SK-N-SH (cell line): ENCODE measurements around the gene LAPTM5. TPM values are rescaled to one million over a fixed set of nuclear protein-coding genes. Genes with fewer than 3 reads are reported as not detected.
A peak's percentile ranks its signal among the peaks of the same experiment; 100 is the strongest.

Experiments used
- CTCF ChIA-PET: fragments of 300-600, 350-600 bp; formaldehyde crosslinking; extraction: SDS; loops from one replicate; lab custom pipeline; 2021; lab: Yijun Ruan, JAX
- POLR2A ChIA-PET: fragments of 350-600 bp; sonication (Branson Sonifier 250); formaldehyde crosslinking; extraction: SDS; loops from one replicate; lab custom pipeline; 2020; ENCODE audit warnings: antibody characterized with exemption, inconsistent platforms; lab: Yijun Ruan, JAX
- DNase-seq: peaks from one replicate; pipeline ENCODE4 v3.0.0; 2012
- H2AFZ ChIP-seq: fragments of 200-600 bp; sonication (generic); 2 replicates; pipeline ENCODE4 v1.8.1; 2016; ENCODE audit warnings: antibody characterized with exemption, mild to moderate bottlenecking, low read depth
- H3F3A ChIP-seq: fragments of 200-600 bp; sonication (generic); replicated peaks from 2 replicates; pipeline ENCODE3; 2016; ENCODE audit warnings: antibody characterized with exemption, mild to moderate bottlenecking; ENCODE audit not compliant: insufficient read depth
- H3K27ac ChIP-seq, 2 experiments: fragments of 200-500 bp in 1 of 2; fragments of 200-600 bp in 1 of 2; sonication (Bioruptor generic) in 1 of 2; sonication (generic), shearing (Covaris generic) in 1 of 2; 2 replicates each; pipeline versions ENCODE4 v1.5.1 to v1.6.1; 2014 to 2016; ENCODE audit warnings: low read depth in 2 of 2, inconsistent platforms in 1 of 2, low read length in 1 of 2, mild to moderate bottlenecking in 1 of 2, mixed read lengths in 1 of 2
- H3K27me3 ChIP-seq: fragments of 200-600 bp; sonication (generic), shearing (Covaris generic); 2 replicates; pipeline ENCODE4 v1.6.1; 2016; ENCODE audit warnings: mixed run types; ENCODE audit not compliant: insufficient read depth
- H3K36me3 ChIP-seq, 2 experiments: fragments of 200-500 bp in 1 of 2; fragments of 200-600 bp in 1 of 2; sonication (Bioruptor generic) in 1 of 2; sonication (generic) in 1 of 2; replicated peaks in 1 of 2; 2 replicates each; pipeline versions ENCODE3 to v1.5.1; 2014 to 2016; ENCODE audit warnings: low read length in 1 of 2, mild to moderate bottlenecking in 1 of 2; ENCODE audit not compliant: insufficient read depth in 2 of 2, control insufficient read depth in 1 of 2
- H3K4me1 ChIP-seq, 2 experiments: fragments of 200-500 bp in 1 of 2; fragments of 200-600 bp in 1 of 2; sonication (Bioruptor generic) in 1 of 2; sonication (generic), shearing (Covaris generic) in 1 of 2; 2 replicates each; pipeline versions ENCODE4 v1.5.1 to v1.6.1; 2014 to 2016; ENCODE audit warnings: low read depth in 1 of 2, low read length in 1 of 2, mixed run types in 1 of 2; ENCODE audit not compliant: insufficient read depth in 2 of 2, control insufficient read depth in 1 of 2
- H3K4me2 ChIP-seq: fragments of 200-600 bp; sonication (generic), shearing (Covaris generic); 2 replicates; pipeline ENCODE4 v1.6.1; 2017; ENCODE audit warnings: mixed run types
- H3K4me3 ChIP-seq, 2 experiments: fragments of 200-500 bp in 1 of 2; fragments of 200-600 bp in 1 of 2; sonication (Bioruptor generic) in 1 of 2; sonication (generic), shearing (Covaris generic) in 1 of 2; 2 replicates each; pipeline versions ENCODE4 v1.5.1 to v1.8.1; 2014 to 2016; ENCODE audit warnings: low read depth in 2 of 2, inconsistent platforms in 1 of 2, low read length in 1 of 2, mild to moderate bottlenecking in 1 of 2, mixed read lengths in 1 of 2, moderate library complexity in 1 of 2
- H3K79me2 ChIP-seq: fragments of 200-600 bp; sonication (generic); 2 replicates; pipeline ENCODE4 v1.8.1; 2017; ENCODE audit warnings: mild to moderate bottlenecking; ENCODE audit not compliant: insufficient read depth
- H3K9ac ChIP-seq: fragments of 200-600 bp; sonication (generic); 2 replicates; pipeline ENCODE4 v1.6.1; 2017; ENCODE audit warnings: mixed run types
- H3K9me2 ChIP-seq: fragments of 200-600 bp; sonication (generic); 2 replicates; pipeline ENCODE4 v1.6.1; 2017; ENCODE audit warnings: mixed run types
- H3K9me3 ChIP-seq: fragments of 200-600 bp; sonication (generic); 2 replicates; pipeline ENCODE4 v1.6.1; 2017; ENCODE audit warnings: mixed run types, mild to moderate bottlenecking, moderate library complexity
- H4K20me1 ChIP-seq: fragments of 200-600 bp; sonication (generic); 2 replicates; pipeline ENCODE4 v1.6.1; 2017; ENCODE audit warnings: mild to moderate bottlenecking, mixed run types; ENCODE audit not compliant: insufficient read depth
- CHD2 ChIP-seq: fragments of 150-350 bp; IDR thresholded peaks from 2 replicates; pipeline ENCODE4 v1.6.1; 2018; ENCODE audit warnings: low read length; ENCODE audit not compliant: partially characterized antibody
- CTCF ChIP-seq: fragments of 200-600 bp; sonication (generic); IDR thresholded peaks from 2 replicates; pipeline ENCODE4 v1.6.1; 2017; ENCODE audit warnings: antibody characterized with exemption, mild to moderate bottlenecking, moderate library complexity
- EZH2phosphoT487 ChIP-seq: fragments of 200-600 bp; sonication (generic); IDR thresholded peaks from 2 replicates; pipeline ENCODE4 v1.6.1; 2017; ENCODE audit warnings: low read depth, mixed run types, mild to moderate bottlenecking, antibody characterized with exemption, moderate library complexity, borderline replicate concordance
- FOSL2 ChIP-seq: IDR thresholded peaks from 2 replicates; pipeline ENCODE4 v1.4.0; 2012; ENCODE audit warnings: low read depth, mild to moderate bottlenecking, moderate library complexity, borderline replicate concordance
- FOXJ3 ChIP-seq: sonication (generic); formaldehyde crosslinking; IDR thresholded peaks from 2 replicates; pipeline ENCODE4 v1.5.1; 2020; ENCODE audit warnings: mild to moderate bottlenecking, missing genetic modification reagents
- FOXM1 ChIP-seq: IDR thresholded peaks from 2 replicates; pipeline ENCODE4 v1.4.0; 2012; ENCODE audit warnings: low read depth, mild to moderate bottlenecking
- GATA2 ChIP-seq: sonication (generic); formaldehyde crosslinking; IDR thresholded peaks from 2 replicates; pipeline ENCODE4 v1.5.0; 2020; ENCODE audit warnings: mild to moderate bottlenecking, missing genetic modification reagents
- IRF3 ChIP-seq: fragments of 150-350 bp; IDR thresholded peaks from 2 replicates; pipeline ENCODE4 v1.6.1; 2016; ENCODE audit warnings: mild to moderate bottlenecking, low read depth, low read length
- JUND ChIP-seq: IDR thresholded peaks from 2 replicates; pipeline ENCODE4 v1.4.0; 2012
- MAX ChIP-seq: IDR thresholded peaks from 2 replicates; pipeline ENCODE4 v1.4.0; 2012; ENCODE audit warnings: low read depth
- MXI1 ChIP-seq: IDR thresholded peaks from 2 replicates; pipeline ENCODE4 v1.6.1; 2012; ENCODE audit warnings: mild to moderate bottlenecking, low read depth, low read length, improper control_type of control experiment
- NFIC ChIP-seq: IDR thresholded peaks from 2 replicates; pipeline ENCODE4 v1.4.0; 2012; ENCODE audit warnings: borderline replicate concordance
- NRF1 ChIP-seq: IDR thresholded peaks from 2 replicates; pipeline ENCODE4 v1.6.1; 2012; ENCODE audit warnings: low read depth, mild to moderate bottlenecking, low read length
- POLR2AphosphoS5 ChIP-seq: IDR thresholded peaks from 2 replicates; pipeline ENCODE4 v1.6.1; 2012; ENCODE audit warnings: low read depth, low read length
- RCOR1 ChIP-seq: fragments of 150-350 bp; IDR thresholded peaks from 2 replicates; pipeline ENCODE4 v1.6.1; 2017; ENCODE audit warnings: antibody characterized with exemption, low read length
- RFX5 ChIP-seq: IDR thresholded peaks from 2 replicates; pipeline ENCODE4 v1.6.1; 2012; ENCODE audit warnings: mild to moderate bottlenecking, improper control_type of control experiment, low read length
- SIN3A ChIP-seq: IDR thresholded peaks from 2 replicates; pipeline ENCODE4 v1.6.1; 2012; ENCODE audit warnings: low read depth, mild to moderate bottlenecking, low read length, moderate library complexity, borderline replicate concordance
- TAF1 ChIP-seq: IDR thresholded peaks from 2 replicates; pipeline ENCODE4 v1.6.1; 2012; ENCODE audit warnings: low read depth, mild to moderate bottlenecking, low read length, moderate library complexity, borderline replicate concordance
- TCF12 ChIP-seq: IDR thresholded peaks from 2 replicates; pipeline ENCODE4 v1.4.0; 2012
- USF1 ChIP-seq: IDR thresholded peaks from 2 replicates; pipeline ENCODE4 v1.4.0; 2012; ENCODE audit warnings: low read depth, borderline replicate concordance
- USF2 ChIP-seq: fragments of 150-350 bp; IDR thresholded peaks from 2 replicates; pipeline ENCODE4 v1.6.1; 2017; ENCODE audit warnings: antibody characterized with exemption, low read length, low read depth, borderline replicate concordance
- WGBS: methylation state at CpG from one replicate; pipeline ENCODE4 v1.1.6; 2017; ENCODE audit warnings: low lambda C conversion rate; 5-methylcytosine and 5-hydroxymethylcytosine counted together
- polyA plus RNA-seq, 3 experiments: library from polyadenylated mRNA; depleted of rRNA; stranded (reverse); fragments of >200 nt; gene quantifications; 2 replicates each; pipeline ENCODE4 v1.2.3, GENCODE V29; 2012

The LAPTM5 gene
- polyA plus RNA-seq, 1 of the 3 experiments (the other 2 are of a cell fraction): 1.1 TPM

GRCh38 chr1:30701258-30701633 is 56.3 kb downstream of the LAPTM5 start:
- 87% methylated on average over 2 of the region's 2 CpGs for WGBS
- H3K4me3 ChIP-seq: no peak overlapping the region
- DNase-seq: no peak
- no peaks in the 10 kb centered on the region for H3K27me3 ChIP-seq
- H3K4me2 ChIP-seq: no peak overlapping the region; the same call in 1 of the 2 replicates
- H3K4me1 ChIP-seq: peaks cover 6 to 17% of the 10 kb centered on the region in 2 experiments; a peak in 2 of 4 replicates
- no peak overlapping the region for H3K9ac ChIP-seq
- no peak overlapping the region; a peak in 1 of 4 replicates for H3K27ac ChIP-seq
- no peak for TF ChIP-seq RFX5
- no peak for TF ChIP-seq NFIC
- H2AFZ ChIP-seq: no peak overlapping the region; the same call in 1 of the 2 replicates
- no peaks in the 10 kb centered on the region for H3K9me3 ChIP-seq
- H3K36me3 ChIP-seq: no peaks in the 10 kb centered on the region
- ChIA-PET POLR2A (no interaction called here), CTCF (interaction anchor here (1.7 kb wide), 1 partner anchor 321 kb away, joined by 6 read pairs; no protein-coding TSS in a partner anchor)
- no peaks in the 10 kb centered on the region for H3F3A ChIP-seq
- H3K9me2 ChIP-seq: no peaks in the 10 kb centered on the region
- no peaks in the 10 kb centered on the region for H4K20me1 ChIP-seq
- no peaks in the 10 kb centered on the region for H3K79me2 ChIP-seq

- no peaks in the 10 kb centered on the region for H3K36me3 ChIP-seq
- 52% methylated on average over 5 of the region's 7 CpGs for WGBS
- peaks cover 6 to 18% of the 10 kb centered on the region in 2 experiments; a peak in 2 of 4 replicates for H3K4me1 ChIP-seq
- DNase-seq: no peak
- no peaks in the 10 kb centered on the region for H3K9me3 ChIP-seq
- TF ChIP-seq MAX: peak; percentile 60; the same call in 1 of the 2 replicates
- no peak for TF ChIP-seq POLR2AphosphoS5
- no peak; the same call in 1 of the 2 replicates for TF ChIP-seq JUND
- no peak for TF ChIP-seq RCOR1
- no peak for TF ChIP-seq NRF1
- no peak for TF ChIP-seq TAF1
- TF ChIP-seq GATA2 (CRISPR knock-in tag): no peak
- TF ChIP-seq CHD2: no peak
- TF ChIP-seq TCF12: peak; percentile 25; the same call in 1 of the 2 replicates
- no peak for TF ChIP-seq RFX5
- TF ChIP-seq CTCF: no peak
- TF ChIP-seq USF2: no peak
- no peak for TF ChIP-seq EZH2phosphoT487
- TF ChIP-seq SIN3A: no peak
- TF ChIP-seq FOXJ3 (CRISPR knock-in tag): no peak
- no peak for TF ChIP-seq FOXM1
- TF ChIP-seq IRF3: no peak
- peak; percentile 31; the same call in 1 of the 2 replicates for TF ChIP-seq FOSL2
- peak; percentile 73; the same call in 1 of the 2 replicates for TF ChIP-seq USF1
- TF ChIP-seq NFIC: peak; percentile 73
- no peak for TF ChIP-seq MXI1
- ChIA-PET CTCF (interaction anchor here (1.7 kb wide), 1 partner anchor 321 kb away, joined by 6 read pairs; no protein-coding TSS in a partner anchor), POLR2A (no interaction called here)
- H3K79me2 ChIP-seq: no peaks in the 10 kb centered on the region
- no peak overlapping the region for H3K4me3 ChIP-seq
- no peak overlapping the region; the same call in 1 of the 2 replicates for H2AFZ ChIP-seq
- no peaks in the 10 kb centered on the region for H3F3A ChIP-seq
- no peak overlapping the region; a peak in 1 of 4 replicates for H3K27ac ChIP-seq
- H3K9me2 ChIP-seq: no peaks in the 10 kb centered on the region
- no peak overlapping the region for H3K9ac ChIP-seq
- no peak overlapping the region; the same call in 1 of the 2 replicates for H3K4me2 ChIP-seq
- H4K20me1 ChIP-seq: no peaks in the 10 kb centered on the region
- no peaks in the 10 kb centered on the region for H3K27me3 ChIP-seq
These were observed 56.9 kb downstream of the LAPTM5 start for GRCh38 chr1:30700528-30701257.
